ENCODE results near the gene VPS35L.

The VPS35L gene

GRCh38 chr16:19746561-19746960 is 191.1 kb downstream of the VPS35L start:
- no peak for DNase-seq (ENCODE audit: low read depth in 2 of 2)

- DNase-seq (ENCODE audit: low read depth in 2 of 2): no peak
Measured at GRCh38 chr16:19748389-19749168, 193.1 kb downstream of the VPS35L start.

- DNase-seq (ENCODE audit: low read depth in 2 of 2): no peak
Measured at GRCh38 chr16:19749571-19750080, 194.1 kb downstream of the VPS35L start.

All from stimulated activated CD8-positive, alpha-beta memory T cell treated with anti-CD3 and anti-CD28 coated beads, Interleukin-2, amount 100 ng/mL, for 48 hours (primary cell).